ENCODE data around the gene NUDT5.
"Not testable (repeated sequence)": the region's sequence is repeated elsewhere in the genome, so short reads cannot be mapped to it uniquely, and the experiment has no call there.

NUDT5 gene

DNA sequence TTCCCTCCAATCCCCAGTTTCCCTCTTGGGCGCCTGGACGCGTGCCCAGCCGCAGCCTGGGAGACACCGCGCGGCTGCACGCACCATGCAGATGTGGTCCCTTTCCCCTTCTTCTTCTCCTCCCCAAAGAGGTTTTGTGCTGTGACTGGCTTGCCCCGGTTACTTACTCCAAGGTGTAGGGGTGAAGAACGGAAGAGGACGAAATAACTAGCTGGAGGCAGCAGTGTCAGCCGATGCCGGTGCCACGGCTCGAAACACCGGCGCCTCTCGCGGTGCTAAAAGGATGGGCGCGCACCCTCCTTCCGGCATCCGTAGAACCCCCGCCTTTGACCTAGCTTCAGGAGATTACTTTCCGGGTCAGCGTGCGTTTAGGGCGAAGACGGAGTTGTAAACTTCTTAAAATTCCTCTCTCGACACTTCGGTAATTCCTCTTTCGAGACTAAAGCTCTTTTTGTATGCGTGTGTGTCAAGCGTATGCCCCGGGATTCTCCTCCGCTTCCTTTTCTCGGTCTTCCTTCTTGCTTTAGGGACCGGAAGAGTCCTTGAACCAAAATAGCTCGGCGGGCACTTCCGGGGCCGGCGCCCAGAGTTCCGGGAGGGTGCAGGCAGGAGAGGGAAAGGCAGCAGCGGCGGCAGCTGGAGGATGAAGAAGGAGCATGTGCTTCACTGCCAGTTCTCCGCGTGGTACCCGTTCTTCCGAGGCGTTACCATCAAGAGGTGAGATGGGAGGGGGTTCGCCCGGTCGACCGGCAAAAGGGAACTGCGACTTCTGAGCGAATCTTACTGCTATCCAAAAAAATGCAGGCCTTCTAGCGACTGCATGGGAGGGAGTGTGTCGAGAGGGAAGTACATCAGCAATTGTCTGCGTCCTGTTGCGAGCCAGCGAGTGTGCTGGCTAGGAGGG is at the start of gene NUDT5, which contains the start of gene CDC123:
NUDT5 (minus strand) TSS at position 289 of the 904 bp plus-strand sequence. CDS start 9,600 bp downstream, outside the sequence.
CDC123 (plus strand) TSS at position 586 of the 904 bp plus-strand sequence; CDS start at position 644, 58 bp downstream.
- peak; percentile 71 for DNase-seq (ENCODE audit: low read depth)

- DNase-seq (ENCODE audit: low read depth), result no peak
Measured at GRCh38 chr10:12243864-12244620, 48.4 kb upstream of the NUDT5 start.

- DNase-seq (ENCODE audit: low read depth), result no peak
Measured at GRCh38 chr10:12241810-12242529, 46.3 kb upstream of the NUDT5 start.

DNA sequence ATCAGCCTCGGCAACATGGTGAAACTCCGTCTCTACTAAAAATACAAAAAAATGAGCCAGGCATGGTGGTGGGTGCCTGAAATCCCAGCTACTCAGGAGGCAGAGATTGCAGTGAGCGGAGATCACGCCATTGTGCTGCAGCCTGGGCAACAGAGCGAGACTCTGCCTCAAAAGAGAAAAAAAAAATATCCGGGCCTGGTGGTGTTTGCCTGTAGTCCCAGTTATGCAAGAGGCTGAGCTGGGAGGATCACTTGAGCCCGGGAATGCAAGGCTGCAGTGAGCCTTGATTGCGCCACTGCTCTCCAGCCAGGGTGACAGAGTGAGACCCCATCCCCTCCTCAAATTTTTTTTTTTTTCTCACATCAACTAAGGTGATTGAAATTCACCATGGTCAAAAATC is 43.1 kb upstream of the NUDT5 start:
- DNase-seq (ENCODE audit: low read depth), result no peak

DNA sequence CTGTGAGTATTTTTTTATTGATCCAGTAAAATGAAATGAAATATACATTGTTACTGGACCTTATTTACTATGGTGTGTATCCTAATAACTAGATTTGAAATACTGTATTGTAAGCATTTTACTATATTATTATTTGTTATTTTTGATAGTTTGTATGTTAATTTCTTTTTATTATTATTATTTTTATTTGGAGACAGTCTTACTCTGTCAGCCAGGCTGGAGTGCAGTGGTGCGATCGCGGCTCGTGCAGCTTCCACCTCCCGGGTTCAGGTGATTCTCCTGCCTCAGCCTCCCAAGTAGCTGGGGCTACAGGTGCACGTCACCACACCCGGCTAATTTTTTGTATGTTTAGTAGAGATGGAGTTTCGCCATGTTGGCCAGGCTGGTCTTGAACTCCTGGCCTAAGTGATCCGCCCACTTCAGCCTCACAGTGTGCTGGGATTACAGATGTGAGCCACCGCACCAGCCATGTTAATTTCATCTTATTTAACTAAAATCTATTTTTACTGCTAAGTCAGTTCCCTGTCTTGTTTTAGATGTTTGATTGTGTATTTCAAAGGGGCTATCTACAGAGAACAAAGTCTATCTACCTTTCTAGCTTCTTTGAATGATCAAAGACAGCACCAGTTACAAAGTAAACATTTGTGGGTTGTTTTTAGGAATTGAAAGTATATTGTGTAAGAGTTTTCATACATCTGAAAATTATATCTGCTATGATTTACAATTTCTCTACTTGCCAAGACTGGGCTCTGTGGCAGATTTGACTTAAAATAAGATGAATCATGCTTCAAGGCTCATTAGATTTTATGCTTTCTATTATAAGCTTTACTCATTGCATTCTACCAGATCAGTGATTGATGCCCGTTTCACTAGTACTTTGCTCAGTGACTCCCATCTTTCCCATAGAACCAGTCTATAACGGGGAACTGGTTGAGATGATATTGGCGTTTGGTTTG is 41.9 kb upstream of the NUDT5 start:
- no peak for DNase-seq (ENCODE audit: low read depth)

GRCh38 chr10:12235796-12236195 is 40.1 kb upstream of the NUDT5 start:
- DNase-seq (ENCODE audit: low read depth), result no peak

- no peak for DNase-seq (ENCODE audit: low read depth)
Measured at GRCh38 chr10:12235116-12235694, 39.5 kb upstream of the NUDT5 start.

- not testable (repeated sequence) for DNase-seq (ENCODE audit: low read depth)
Measured at GRCh38 chr10:12234687-12235086, 39.0 kb upstream of the NUDT5 start.

DNA sequence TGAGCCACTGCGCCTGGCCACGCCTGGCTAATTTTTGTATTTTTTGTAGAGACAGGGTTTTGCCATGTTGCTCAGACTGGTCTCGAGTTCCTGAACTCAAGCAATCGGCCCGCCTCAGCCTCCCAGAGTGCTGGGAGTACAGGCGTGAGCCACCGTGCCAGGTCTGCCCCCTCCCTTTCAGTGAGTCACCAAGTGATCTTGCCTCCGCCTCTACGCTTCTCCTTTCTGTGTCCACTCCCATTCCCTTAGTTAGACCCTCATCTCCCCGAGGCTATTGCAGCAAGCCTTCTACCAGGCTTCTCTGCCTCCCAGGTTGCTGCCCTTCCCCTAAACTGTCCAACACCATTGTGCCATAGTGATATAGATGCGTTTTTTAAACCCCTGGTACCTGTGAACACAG is 33.2 kb upstream of the NUDT5 start:
- no peak for DNase-seq (ENCODE audit: low read depth)

DNA sequence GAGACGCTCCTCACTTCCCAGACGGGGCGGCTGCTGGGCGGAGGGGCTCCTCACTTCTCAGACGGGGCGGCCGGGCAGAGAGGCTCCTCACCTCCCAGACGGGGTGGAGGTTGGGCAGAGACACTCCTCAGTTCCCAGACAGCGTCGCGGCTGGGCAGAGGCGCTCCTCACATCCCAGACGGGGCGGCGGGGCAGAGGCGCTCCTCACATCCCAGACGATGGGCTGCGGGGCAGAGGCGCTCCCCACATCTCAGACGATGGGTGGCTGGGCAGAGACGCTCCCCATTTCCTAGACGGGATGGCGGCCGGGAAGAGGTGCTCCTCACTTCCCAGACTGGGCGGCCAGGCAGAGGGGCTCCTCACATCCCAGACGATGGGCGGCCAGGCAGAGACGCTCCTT is 30.7 kb upstream of the NUDT5 start:
- DNase-seq (ENCODE audit: low read depth), result not testable (repeated sequence)

- no peak for DNase-seq (ENCODE audit: low read depth)
Measured at GRCh38 chr10:12225444-12225843, 29.8 kb upstream of the NUDT5 start.

DNA sequence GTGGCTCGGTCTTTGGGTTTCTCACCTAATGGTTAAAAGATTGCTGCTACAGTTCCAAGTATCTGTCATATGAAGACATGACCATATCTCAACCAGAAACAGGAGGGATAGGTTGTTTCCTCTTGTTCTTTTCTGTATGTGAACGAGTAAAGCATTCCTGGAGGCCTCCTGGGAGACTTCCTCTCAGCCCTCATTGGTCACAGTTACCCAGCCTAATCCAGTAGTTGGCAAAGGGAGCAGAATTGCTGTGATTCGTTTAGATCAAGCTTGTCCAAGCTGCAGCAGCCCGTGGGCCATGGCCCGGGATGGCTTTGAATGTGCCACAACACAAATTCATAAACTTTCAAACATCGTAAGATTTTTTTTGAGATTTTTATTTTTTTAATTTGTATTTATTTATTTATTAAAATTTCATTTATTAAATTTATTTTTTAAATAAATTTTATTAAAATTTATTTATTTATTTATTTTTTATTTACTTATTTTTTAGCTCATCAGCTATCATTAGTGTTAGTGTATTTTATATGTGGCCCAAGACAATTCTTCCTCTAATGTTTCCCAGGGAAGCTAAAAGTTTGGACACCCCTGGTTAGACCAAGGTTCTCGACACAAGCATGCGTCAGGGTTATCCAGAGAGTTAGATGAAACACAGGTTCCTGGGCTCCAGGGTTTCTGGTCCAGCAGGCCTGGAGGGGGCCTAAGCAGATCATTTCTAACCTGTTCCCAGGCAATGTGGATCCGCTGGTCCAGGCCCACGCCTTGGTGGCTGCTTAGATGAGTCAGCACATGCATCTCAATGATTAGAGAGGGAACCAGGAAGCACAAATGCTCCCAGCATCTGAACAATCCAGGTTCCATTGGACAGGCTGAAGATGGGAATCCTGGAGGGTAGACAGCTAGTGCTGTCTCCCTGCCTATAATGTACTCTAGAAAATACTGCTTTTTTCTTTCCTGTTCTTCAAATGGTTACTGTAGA is 25.9 kb upstream of the NUDT5 start:
- no peak for DNase-seq (ENCODE audit: low read depth)

- no peak for DNase-seq (ENCODE audit: low read depth)
Measured at GRCh38 chr10:12218991-12219390, 23.3 kb upstream of the NUDT5 start.

DNA sequence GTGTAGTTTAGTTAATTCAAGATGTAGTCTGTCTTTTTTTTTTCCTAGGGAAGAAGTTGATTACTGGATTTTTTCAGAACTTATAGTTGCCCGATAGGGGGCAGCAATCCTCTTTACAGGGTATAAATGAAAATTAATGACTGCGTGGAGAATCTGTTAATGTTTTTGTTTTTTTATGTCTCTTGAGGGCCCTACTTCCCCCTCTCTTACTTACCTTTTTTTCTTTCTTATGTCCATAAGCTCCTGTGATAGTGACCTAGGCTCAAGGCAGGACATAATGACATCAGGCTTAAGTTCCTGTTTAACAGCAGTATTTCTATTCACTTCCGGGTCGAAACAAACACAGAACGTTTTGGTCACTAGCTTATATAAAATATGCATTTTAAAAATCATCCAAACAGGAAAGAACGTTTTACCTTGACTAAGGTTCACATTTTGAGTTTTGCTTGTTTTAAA is 19.1 kb upstream of the NUDT5 start:
- DNase-seq (ENCODE audit: low read depth), result peak; percentile 51

DNA sequence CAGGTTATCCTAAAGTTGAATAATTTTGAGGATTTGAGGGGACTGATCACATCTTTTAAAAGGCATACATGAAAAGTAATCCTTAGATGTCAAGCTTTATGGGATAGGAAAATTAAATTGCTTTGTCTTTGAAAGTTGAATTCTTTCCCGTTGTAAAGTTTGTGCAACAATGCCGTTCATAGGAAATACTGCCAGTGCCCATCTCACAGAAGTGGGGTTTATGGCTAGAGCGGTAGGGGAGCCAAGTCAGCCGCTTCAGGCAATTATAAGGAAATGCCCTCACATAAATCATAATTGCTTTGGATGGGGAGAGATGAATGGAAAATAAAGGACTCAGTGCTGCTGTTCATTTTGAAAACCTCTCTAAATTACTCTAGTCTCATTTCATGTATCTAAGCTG is 18.4 kb upstream of the NUDT5 start:
- no peak for DNase-seq (ENCODE audit: low read depth)

GRCh38 chr10:12213621-12214020 is 17.9 kb upstream of the NUDT5 start:
- DNase-seq (ENCODE audit: low read depth), result no peak

DNA sequence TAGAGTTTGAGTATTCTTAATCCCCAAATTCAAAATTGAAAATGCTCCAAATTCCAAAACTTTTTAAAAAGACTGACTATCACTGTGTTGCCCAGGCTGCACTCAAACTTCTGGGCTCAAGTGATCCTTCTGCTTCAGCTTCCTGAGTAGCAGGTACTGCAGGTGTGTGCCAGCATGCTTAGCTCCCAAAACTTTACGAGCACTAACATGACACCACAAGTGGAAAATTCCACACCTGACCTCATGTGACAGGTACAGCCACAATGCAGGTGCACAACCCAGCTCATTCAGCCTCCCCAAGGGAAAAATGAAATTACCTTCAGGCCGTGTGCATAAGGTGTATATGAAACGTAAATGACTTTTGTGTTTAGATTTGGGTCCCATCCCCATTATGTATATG is 16.8 kb upstream of the NUDT5 start:
- no peak for DNase-seq (ENCODE audit: low read depth)

- DNase-seq (ENCODE audit: low read depth), result no peak
Measured at GRCh38 chr10:12208460-12208859, 12.8 kb upstream of the NUDT5 start.

DNA sequence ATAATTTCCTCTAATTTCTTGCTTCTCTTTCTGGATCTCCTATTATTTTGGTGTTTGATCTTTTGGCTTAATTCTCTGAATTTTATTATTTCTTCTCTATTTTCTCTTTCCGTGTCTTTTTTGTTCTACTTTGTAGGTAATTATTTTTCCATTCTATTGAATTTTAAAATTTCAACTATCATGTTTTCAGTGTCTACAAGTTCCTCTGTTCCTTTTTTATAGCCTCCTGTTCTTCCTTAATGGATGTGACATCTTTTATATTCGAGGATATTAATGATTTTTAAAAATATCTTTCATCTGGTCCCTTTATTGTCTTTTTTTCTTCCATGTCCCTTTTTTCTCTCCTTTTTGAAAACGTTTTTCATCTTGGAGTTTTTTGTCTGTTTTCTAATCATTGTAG is 11.4 kb upstream of the NUDT5 start:
- no peak for DNase-seq (ENCODE audit: low read depth)

Measured in fibroblast of the conjunctiva (primary cell).